AG09309 (cell line): ENCODE results near the gene PDLIM1.

Experiments
- DNase-seq: peaks from one replicate; pipeline ENCODE4 v3.0.0-alpha.2; 2010; ENCODE audit warnings: low read depth
- H3K4me3 ChIP-seq: 2 replicates; pipeline ENCODE4 v1.5.1; 2011; ENCODE audit warnings: mild to moderate bottlenecking, low read depth, low read length, moderate library complexity; ENCODE audit not compliant: control insufficient read depth
- CTCF ChIP-seq: IDR thresholded peaks from 2 replicates; pipeline ENCODE4 v1.5.1; 2011; ENCODE audit warnings: mild to moderate bottlenecking, low read depth, low read length, inconsistent platforms; ENCODE audit not compliant: insufficient read depth, control insufficient read depth; ENCODE audit errors: missing control alignments

Gene PDLIM1

GRCh38 chr10:95267251-95267650, 23.6 kb downstream of the PDLIM1 start:
- H3K4me3 ChIP-seq = no peak overlapping the region
- DNase-seq = no peak
- TF ChIP-seq CTCF = no peak

GRCh38 chr10:95266674-95267095, 24.1 kb downstream of the PDLIM1 start:
- no peak for DNase-seq
- no peak for TF ChIP-seq CTCF
- H3K4me3 ChIP-seq = no peak overlapping the region

GRCh38 chr10:95265572-95265971, 25.2 kb downstream of the PDLIM1 start:
- TF ChIP-seq CTCF = no peak
- DNase-seq = no peak
- no peak overlapping the region for H3K4me3 ChIP-seq

GRCh38 chr10:95264227-95265051, 26.4 kb downstream of the PDLIM1 start:
- DNase-seq = no peak
- no peak overlapping the region for H3K4me3 ChIP-seq
- no peak for TF ChIP-seq CTCF

GRCh38 chr10:95263864-95264226, 27.0 kb downstream of the PDLIM1 start:
- no peak for TF ChIP-seq CTCF
- DNase-seq = no peak
- no peak overlapping the region for H3K4me3 ChIP-seq

GRCh38 chr10:95262763-95263518, 27.9 kb downstream of the PDLIM1 start:
- H3K4me3 ChIP-seq = no peak overlapping the region
- TF ChIP-seq CTCF = no peak

More at GRCh38 chr10:95262763-95263518, 27.9 kb downstream of the PDLIM1 start:
- no peak for DNase-seq
